ENCODE measurements around the gene EXOC4. TPM values are rescaled to one million over a fixed set of nuclear protein-coding genes. Genes with fewer than 3 reads are reported as not detected.

Gene EXOC4
- total RNA-seq, 1 donor from 2014 or later, result 103 TPM

DNA sequence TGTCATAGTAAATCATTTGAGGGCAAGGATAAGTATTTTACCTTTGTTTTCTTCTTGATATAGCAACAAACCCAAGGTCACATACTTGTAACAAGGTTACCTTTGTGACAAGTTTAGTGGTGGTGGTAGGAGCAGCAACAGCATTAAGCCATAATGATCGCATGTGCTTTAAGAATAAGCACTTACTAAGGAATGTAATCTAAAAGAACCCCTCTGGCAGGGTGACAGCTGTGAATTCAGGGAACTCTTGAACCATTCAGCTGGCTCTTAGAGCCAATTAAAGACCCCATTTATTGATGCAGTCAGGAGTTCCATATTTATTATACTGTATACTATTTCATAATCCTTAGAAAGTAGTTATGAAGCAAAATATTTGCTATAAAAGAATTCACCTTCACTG lies 370.8 kb downstream of the EXOC4 start:
- Mint-ChIP-seq H3K36me3 (ENCODE audit: low read depth) (peaks cover 8% of the 10 kb centered on the region), H3K9me3 (no peaks in the 10 kb centered on the region), H3K4me1 (no peaks in the 10 kb centered on the region), H3K27ac (no peak overlapping the region), H3K27me3 (no peaks in the 10 kb centered on the region), H3K4me3 (no peak overlapping the region)
- POLR2A ChIA-PET, result no interaction called here
- no peak for DNase-seq
- intact Hi-C loops (cut with micrococcal nuclease), result no loop called here
- ATAC-seq (ENCODE audit: low read depth), result no peak
- CTCF ChIA-PET, result no interaction called here
- TF ChIP-seq CTCF (IDR thresholded peaks at IDR 0.05), result no peak

GRCh38 chr7:133625046-133625445 lies 372.2 kb downstream of the EXOC4 start:
- CTCF ChIA-PET, result no interaction called here
- no peak for DNase-seq
- intact Hi-C loops (cut with micrococcal nuclease), result no loop called here
- no peak for TF ChIP-seq CTCF (IDR thresholded peaks at IDR 0.05)
- Mint-ChIP-seq H3K27me3 (no peaks in the 10 kb centered on the region), H3K4me1 (no peaks in the 10 kb centered on the region), H3K9me3 (no peaks in the 10 kb centered on the region), H3K4me3 (no peak overlapping the region), H3K27ac (no peak overlapping the region), H3K36me3 (ENCODE audit: low read depth) (peaks cover 16% of the 10 kb centered on the region)
- POLR2A ChIA-PET, result no interaction called here
- ATAC-seq (ENCODE audit: low read depth), result no peak

DNA sequence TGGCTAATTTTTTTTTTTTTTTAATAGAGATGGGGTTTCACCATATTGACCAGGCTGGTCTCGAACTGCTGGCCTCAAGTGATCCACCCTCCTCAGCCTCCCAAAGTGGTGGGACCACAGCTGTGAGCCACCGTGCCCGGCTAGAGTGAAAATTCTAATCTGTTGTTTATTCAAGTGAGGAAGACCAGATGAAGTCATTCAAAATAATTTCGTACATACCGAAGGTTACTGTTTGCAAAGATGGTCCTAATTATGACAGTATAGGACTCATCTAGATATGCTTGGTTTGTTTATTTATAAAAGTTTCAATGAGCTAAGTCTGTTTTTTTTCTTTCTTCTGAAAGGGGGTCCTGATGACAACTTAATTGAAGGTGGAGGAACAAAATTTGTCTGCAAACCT lies 376.8 kb downstream of the EXOC4 start:
- no peak overlapping the region for H3K4me3 Mint-ChIP-seq
- ChIA-PET POLR2A (no interaction called here), CTCF (no interaction called here)
- no peak overlapping the region for H3K27ac Mint-ChIP-seq
- no peak for DNase-seq
- peaks cover 34% of the 10 kb centered on the region for H3K36me3 Mint-ChIP-seq (ENCODE audit: low read depth)
- ATAC-seq (ENCODE audit: low read depth), result no peak
- peaks cover 1% of the 10 kb centered on the region for H3K9me3 Mint-ChIP-seq
- TF ChIP-seq CTCF (IDR thresholded peaks at IDR 0.05), result no peak
- intact Hi-C loops (cut with micrococcal nuclease), result no loop called here
- H3K27me3 Mint-ChIP-seq, result no peaks in the 10 kb centered on the region
- H3K4me1 Mint-ChIP-seq, result no peaks in the 10 kb centered on the region

GRCh38 chr7:133633055-133633454 lies 380.2 kb downstream of the EXOC4 start:
- CTCF ChIA-PET, result no interaction called here
- no peaks in the 10 kb centered on the region for H3K4me1 Mint-ChIP-seq
- ATAC-seq (ENCODE audit: low read depth) (no peak), DNase-seq (no peak)
- no peaks in the 10 kb centered on the region for H3K27me3 Mint-ChIP-seq
- H3K4me3 Mint-ChIP-seq, result no peak overlapping the region
- no peak overlapping the region for H3K27ac Mint-ChIP-seq
- POLR2A ChIA-PET, result no interaction called here
- TF ChIP-seq CTCF (IDR thresholded peaks at IDR 0.05), result no peak
- H3K9me3 Mint-ChIP-seq, result peaks cover 1% of the 10 kb centered on the region
- peaks cover 36% of the 10 kb centered on the region for H3K36me3 Mint-ChIP-seq (ENCODE audit: low read depth)
- intact Hi-C loops (cut with micrococcal nuclease), result no loop called here

DNA sequence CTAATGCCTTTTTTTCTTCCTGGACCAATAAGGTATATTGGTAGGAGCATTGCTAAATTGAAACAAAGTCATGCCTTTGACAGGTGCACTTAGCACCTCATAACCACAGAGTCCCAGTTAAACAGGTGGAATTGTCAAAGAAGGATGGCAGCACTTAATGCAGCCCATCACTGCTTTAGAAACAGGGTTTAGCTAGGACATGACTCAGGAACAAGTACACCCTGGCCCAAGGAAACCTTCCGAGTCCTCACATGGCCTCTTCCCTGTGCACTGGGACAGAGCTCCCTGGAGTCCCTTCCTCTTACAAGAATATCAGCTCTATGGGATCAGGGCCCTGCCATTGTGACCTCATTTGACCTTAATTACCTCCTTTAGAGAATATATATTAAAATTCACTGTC lies 382.7 kb downstream of the EXOC4 start:
- Mint-ChIP-seq H3K4me3 (no peak overlapping the region), H3K36me3 (ENCODE audit: low read depth) (peaks cover 21% of the 10 kb centered on the region), H3K4me1 (no peaks in the 10 kb centered on the region), H3K27me3 (no peaks in the 10 kb centered on the region), H3K9me3 (no peaks in the 10 kb centered on the region), H3K27ac (no peak overlapping the region)
- intact Hi-C loops (cut with micrococcal nuclease), result no loop called here
- ATAC-seq (ENCODE audit: low read depth), result no peak
- ChIA-PET POLR2A (no interaction called here), CTCF (no interaction called here)
- TF ChIP-seq CTCF (IDR thresholded peaks at IDR 0.05), result no peak
- no peak for DNase-seq

Data from activated B cell treated with CpG ODN at 0.5 μM for 24 hours (primary cell).